AG08395 (cell line): ENCODE data around the gene TLR9.

ENCODE experiments used
- DNase-seq: peaks from one replicate; pipeline ENCODE4 v3.0.0; 2012; ENCODE audit warnings: mixed read lengths, low spot score

Gene TLR9

GRCh38 chr3:52247409-52248164 lies 22.1 kb upstream of the TLR9 start:
- DNase-seq = no peak

- DNase-seq = no peak
These were observed 21.4 kb upstream of the TLR9 start for GRCh38 chr3:52246728-52247408.

- no peak for DNase-seq
These were observed 20.8 kb upstream of the TLR9 start for GRCh38 chr3:52246264-52246620.

- DNase-seq = peak; percentile 65
These were observed 20.1 kb upstream of the TLR9 start, which contains the start of gene PPM1M for GRCh38 chr3:52245322-52246263. PPM1M (plus strand) TSS chr3:52245759; CDS start chr3:52245825, 66 bp downstream.

- peak; percentile 31 for DNase-seq
These were observed 18.6 kb upstream of the TLR9 start for GRCh38 chr3:52243791-52244628.

- no peak for DNase-seq
These were observed 16.6 kb upstream of the TLR9 start for GRCh38 chr3:52242039-52242438.

GRCh38 chr3:52240886-52241370 lies 15.5 kb upstream of the TLR9 start:
- DNase-seq = no peak

- DNase-seq = peak; percentile 95
These were observed 14.8 kb upstream of the TLR9 start for GRCh38 chr3:52240059-52240885.

GRCh38 chr3:52238761-52239701 lies 13.6 kb upstream of the TLR9 start, which contains the start of gene TWF2:
TWF2 (minus strand) TSS chr3:52239158; CDS start chr3:52239016, 142 bp downstream.
- DNase-seq = peak; percentile 97

- no peak for DNase-seq
These were observed 12.8 kb upstream of the TLR9 start for GRCh38 chr3:52238193-52238760.

- DNase-seq = peak; percentile 98
These were observed 12.3 kb upstream of the TLR9 start for GRCh38 chr3:52237657-52238172.

- DNase-seq = no peak
These were observed 11.7 kb upstream of the TLR9 start for GRCh38 chr3:52237006-52237656.

- DNase-seq = no peak
These were observed 11.0 kb upstream of the TLR9 start for GRCh38 chr3:52236424-52236886.

GRCh38 chr3:52234516-52235447 lies 9.3 kb upstream of the TLR9 start:
- DNase-seq = no peak

GRCh38 chr3:52233968-52234367 lies 8.5 kb upstream of the TLR9 start:
- DNase-seq = no peak

GRCh38 chr3:52233108-52233591 lies 7.7 kb upstream of the TLR9 start:
- no peak for DNase-seq
